Adrenal gland (tissue), 19 donors: ENCODE data around the gene UBE2M. TPM values are rescaled to one million over a fixed set of nuclear protein-coding genes. Genes with fewer than 3 reads are reported as not detected.
A peak's percentile ranks its signal among the peaks of the same experiment; 100 is the strongest.
"Not testable (repeated sequence)": the region's sequence is repeated elsewhere in the genome, so short reads cannot be mapped to it uniquely, and the experiment has no call there.

Source experiments
- DNase-seq, 7 donors: peaks; one replicate each; pipeline ENCODE4 v3.0.0-alpha.2; 2019 to 2020
- H3K27ac ChIP-seq, 5 donors: fragments of 200-600 bp; sonication (generic) in 4 of 5; 1 replicate in 3 of 5; 2 replicates in 2 of 5; pipeline versions ENCODE4 v1.5.1 to v1.8.0; 2016 to 2020; ENCODE audit warnings: mild to moderate bottlenecking in 1 of 5
- H3K27me3 ChIP-seq: fragments of 200-600 bp; 2 replicates; pipeline ENCODE4 v1.8.0; 2021
- H3K36me3 ChIP-seq, 2 donors: fragments of 200-600 bp; replicated peaks in 1 of 2; 1 replicate in 1 of 2; 2 replicates in 1 of 2; pipeline versions ENCODE4 v1.5.1 to v1.8.0; 2018 to 2022
- H3K4me1 ChIP-seq, 2 donors: fragments of 200-600 bp; replicated peaks in 1 of 2; 1 replicate in 1 of 2; 2 replicates in 1 of 2; pipeline versions ENCODE4 v1.5.1 to v1.8.0; 2018 to 2021
- H3K4me3 ChIP-seq, 4 donors: fragments of 200-600 bp; sonication (generic) in 3 of 4; one replicate each; pipeline ENCODE4 v1.5.1; 2016 to 2018
- H3K9me3 ChIP-seq, 3 donors: fragments of 200-600 bp; sonication (generic) in 1 of 3; replicated peaks in 1 of 3; 1 replicate in 2 of 3; 2 replicates in 1 of 3; pipeline versions ENCODE4 v1.5.1 to v1.8.0; 2016 to 2021
- POLR2A ChIP-seq, 2 donors: fragments of 450-650 bp; IDR thresholded peaks; one replicate each; pipeline ENCODE4 v1.6.1; 2017; ENCODE audit warnings: antibody characterized with exemption in 2 of 2, mild to moderate bottlenecking in 2 of 2, moderate library complexity in 1 of 2
- WGBS, 4 donors: extraction: QIAGEN DNeasy Blood & Tissue Kit in 2 of 4; methylation state at CpG; one replicate each; pipeline versions ENCODE4 v1.1.5 to v1.1.7; 2013 to 2017; 5-methylcytosine and 5-hydroxymethylcytosine counted together
- intact Hi-C, 2 donors: fragments of 100-400 bp; cut with DNase I; formaldehyde crosslinking; loops; one replicate each; pipeline versions ENCODE4 v1.14.1 to v1.15.0; 2022 to 2023
- long read RNA-seq, 10 donors: library from polyadenylated mRNA in 3 of 10; unstranded in 2 of 10; stranded (forward) in 1 of 10; transcript quantifications; one replicate each; pipeline ENCODE4 v2.0.0 and lab custom pipeline, GENCODE V29; 2021 to 2026
- polyA plus RNA-seq, 3 donors: library from polyadenylated mRNA; stranded (reverse); fragments of 200-250 nt in 2 of 3; fragments of 350-450 nt in 1 of 3; fragmentation: Illumina TruSeq in 1 of 3; extraction: RNeasy Lipid Tissue Mini Kit (QIAGEN cat#74804) in 1 of 3; gene quantifications; one replicate each; pipeline ENCODE4 v1.2.3, GENCODE V29; 2013 to 2014
- total RNA-seq, 9 donors: library from RNA; depleted of rRNA in 4 of 9; stranded (reverse); fragments of >200 nt in 4 of 9; fragments of 120-200 nt in 1 of 9; fragmentation: NEBNext Ultra II Directional in 1 of 9; extraction: Animal tissue kit (Norgen Biotek cat#: 25700) in 1 of 9; gene quantifications; one replicate each; pipeline versions ENCODE4 v1.1.0 to v1.2.4, GENCODE V29; 2013 to 2023
- TF ChIP-seq, protein P1 (sequence below), 6 experiments: fragments of 450-650 bp in 4 of 6; fragments of 200-600 bp in 2 of 6; sonication (generic) in 1 of 6; IDR thresholded peaks; 1 replicate in 5 of 6; 2 replicates in 1 of 6; pipeline versions ENCODE4 v1.5.1 to v1.8.0; 2016 to 2021; ENCODE audit warnings: antibody characterized with exemption in 6 of 6, mild to moderate bottlenecking in 2 of 6, moderate library complexity in 1 of 6
- donor health status: healthy with polysubstance abuse.
- donor health status: Bipolar disorder and iron deficiency.
- donor health status: DM: yes; HTN: yes; CAD: no.
- donor health status: DM: no; HTN: no; CAD: no.
- donor health status: DM: no; HTN: no; CAD: no.
- donor health status: DM: yes; HTN: yes; CAD: no.

UBE2M gene
- 100 to 1,000 TPM in 1 of 9 donors, 10 to 100 TPM in 8; 19.9 to 164 (median 77.2) TPM for total RNA-seq
- 100 to 1,000 TPM in 1 of 3 donors, 10 to 100 TPM in 2; 51.1 to 193 (median 55.6) TPM for polyA plus RNA-seq
- long read RNA-seq, donor 1, transcript UBE2M-201 (6 exons, 1,508 nt), result major isoform, 91 of 91 reads
- long read RNA-seq, donor 1, partial matches to known transcripts, result 0 of 91 reads
- long read RNA-seq, donor 1, other reads (novel, unspliced or antisense), result 0 of 91 reads
- long read RNA-seq, donor 2, transcript UBE2M-201 (6 exons, 1,508 nt), result major isoform, 52 of 52 reads
- long read RNA-seq, donor 2, partial matches to known transcripts, result 0 of 52 reads
- long read RNA-seq, donor 2, other reads (novel, unspliced or antisense), result 0 of 52 reads
- long read RNA-seq, donor 3, transcript UBE2M-201 (6 exons, 1,508 nt), result major isoform, 70 of 71 reads
- long read RNA-seq, donor 3, partial matches to known transcripts, result 0 of 71 reads
- long read RNA-seq, donor 3, other reads (novel, unspliced or antisense), result 0 of 71 reads
- long read RNA-seq, donor 4, partial matches to known transcripts, result 0 of 5 reads
- long read RNA-seq, donor 4, other reads (novel, unspliced or antisense), result 2 of 5 reads
- long read RNA-seq, donor 5, transcript UBE2M-201 (6 exons, 1,508 nt), result major isoform, 177 of 192 reads
- long read RNA-seq, donor 5, partial matches to known transcripts, result 5 of 192 reads
- long read RNA-seq, donor 5, other reads (novel, unspliced or antisense), result 10 of 192 reads
- long read RNA-seq, donor 6, partial matches to known transcripts, result 1 of 4 reads
- long read RNA-seq, donor 6, other reads (novel, unspliced or antisense), result 1 of 4 reads
- long read RNA-seq, donor 7, transcript UBE2M-201 (6 exons, 1,508 nt), result major isoform, 50 of 55 reads
- long read RNA-seq, donor 7, partial matches to known transcripts, result 0 of 55 reads
- long read RNA-seq, donor 7, other reads (novel, unspliced or antisense), result 5 of 55 reads
- long read RNA-seq, donor 8, transcript UBE2M-201 (6 exons, 1,508 nt), result major isoform, 94 of 99 reads
- long read RNA-seq, donor 8, partial matches to known transcripts, result 0 of 99 reads
- long read RNA-seq, donor 8, other reads (novel, unspliced or antisense), result 5 of 99 reads
- long read RNA-seq, donor 9, transcript UBE2M-201 (6 exons, 1,508 nt), result major isoform, 47 of 53 reads
- long read RNA-seq, donor 9, partial matches to known transcripts, result 6 of 53 reads
- long read RNA-seq, donor 9, other reads (novel, unspliced or antisense), result 0 of 53 reads
- long read RNA-seq, donor 10, transcript UBE2M-201 (6 exons, 1,508 nt), result major isoform, 63 of 63 reads
- long read RNA-seq, donor 10, partial matches to known transcripts, result 0 of 63 reads
- long read RNA-seq, donor 10, other reads (novel, unspliced or antisense), result 0 of 63 reads

DNA sequence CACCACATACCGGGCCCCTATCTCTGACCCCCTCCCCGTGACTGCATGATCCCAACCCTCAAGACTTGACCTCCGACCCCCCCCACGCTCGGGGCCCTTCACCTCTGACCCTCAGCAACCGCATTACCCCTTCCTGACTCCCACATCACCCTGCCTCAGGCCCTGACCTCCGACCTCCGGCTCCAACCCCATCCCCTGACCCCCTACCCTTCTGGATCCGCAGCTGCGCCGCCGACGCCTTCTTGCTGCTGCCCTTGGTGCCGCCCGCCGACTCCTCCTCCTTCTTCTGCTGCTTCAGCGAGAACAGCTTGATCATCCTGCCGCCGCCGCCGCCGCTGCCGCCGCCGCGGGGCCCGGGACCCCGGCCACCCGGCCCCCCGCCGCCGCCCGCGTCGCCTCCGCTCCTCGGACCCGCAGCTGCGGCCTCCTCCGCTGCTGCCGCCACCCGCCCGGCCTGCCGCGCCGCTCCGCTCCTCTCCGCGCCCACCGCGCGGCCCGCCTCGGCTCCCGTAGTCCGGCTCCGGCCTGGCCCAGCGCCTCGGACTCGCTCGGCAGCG lies at the start of gene UBE2M:
UBE2M (minus strand) TSS at position 546 of the 557 bp plus-strand sequence; CDS start at position 316, 230 bp downstream.
- TF ChIP-seq, protein P1, sequence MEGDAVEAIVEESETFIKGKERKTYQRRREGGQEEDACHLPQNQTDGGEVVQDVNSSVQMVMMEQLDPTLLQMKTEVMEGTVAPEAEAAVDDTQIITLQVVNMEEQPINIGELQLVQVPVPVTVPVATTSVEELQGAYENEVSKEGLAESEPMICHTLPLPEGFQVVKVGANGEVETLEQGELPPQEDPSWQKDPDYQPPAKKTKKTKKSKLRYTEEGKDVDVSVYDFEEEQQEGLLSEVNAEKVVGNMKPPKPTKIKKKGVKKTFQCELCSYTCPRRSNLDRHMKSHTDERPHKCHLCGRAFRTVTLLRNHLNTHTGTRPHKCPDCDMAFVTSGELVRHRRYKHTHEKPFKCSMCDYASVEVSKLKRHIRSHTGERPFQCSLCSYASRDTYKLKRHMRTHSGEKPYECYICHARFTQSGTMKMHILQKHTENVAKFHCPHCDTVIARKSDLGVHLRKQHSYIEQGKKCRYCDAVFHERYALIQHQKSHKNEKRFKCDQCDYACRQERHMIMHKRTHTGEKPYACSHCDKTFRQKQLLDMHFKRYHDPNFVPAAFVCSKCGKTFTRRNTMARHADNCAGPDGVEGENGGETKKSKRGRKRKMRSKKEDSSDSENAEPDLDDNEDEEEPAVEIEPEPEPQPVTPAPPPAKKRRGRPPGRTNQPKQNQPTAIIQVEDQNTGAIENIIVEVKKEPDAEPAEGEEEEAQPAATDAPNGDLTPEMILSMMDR (IDR thresholded peaks at IDR 0.05), result no peak
- TF ChIP-seq POLR2A (IDR thresholded peaks at IDR 0.05), result no peak
- Histone ChIP-seq H3K27me3 (no peaks in the 10 kb centered on the region), H3K4me1 (peaks cover 48 to 70% of the 10 kb centered on the region in 2 donors), H3K36me3 (peaks cover 0 to 18% of the 10 kb centered on the region in 2 donors), H3K4me3 (peak within 1 kb of the TSS; percentile 56 to 95 (median 70)), H3K27ac (peak within 1 kb of the TSS; percentile 97 to 100 (median 100)), H3K9me3 (no peaks in the 10 kb centered on the region)
- intact Hi-C loops, result no loop called here
- WGBS, 4 donors, result 0 to 1% (median 0%) methylated on average over 16 to 62 of the region's 62 CpGs
- peak; percentile 64 to 86 (median 74) for DNase-seq

- H3K4me3 ChIP-seq, H3K36me3 ChIP-seq, H3K27me3 ChIP-seq, H3K27ac ChIP-seq, H3K9me3 ChIP-seq, H3K4me1 ChIP-seq, intact Hi-C loops: not testable (repeated sequence)
- 85 to 95% (median 90%) methylated on average over 22 to 28 of the region's 28 CpGs; no CpG with 5 or more reads in 1 of the 4 donors for WGBS, 4 donors
- DNase-seq, result peak; percentile 16 to 72 (median 24)
These were observed 48.8 kb upstream of the UBE2M start for GRCh38 chr19:58607213-58607612.

DNA sequence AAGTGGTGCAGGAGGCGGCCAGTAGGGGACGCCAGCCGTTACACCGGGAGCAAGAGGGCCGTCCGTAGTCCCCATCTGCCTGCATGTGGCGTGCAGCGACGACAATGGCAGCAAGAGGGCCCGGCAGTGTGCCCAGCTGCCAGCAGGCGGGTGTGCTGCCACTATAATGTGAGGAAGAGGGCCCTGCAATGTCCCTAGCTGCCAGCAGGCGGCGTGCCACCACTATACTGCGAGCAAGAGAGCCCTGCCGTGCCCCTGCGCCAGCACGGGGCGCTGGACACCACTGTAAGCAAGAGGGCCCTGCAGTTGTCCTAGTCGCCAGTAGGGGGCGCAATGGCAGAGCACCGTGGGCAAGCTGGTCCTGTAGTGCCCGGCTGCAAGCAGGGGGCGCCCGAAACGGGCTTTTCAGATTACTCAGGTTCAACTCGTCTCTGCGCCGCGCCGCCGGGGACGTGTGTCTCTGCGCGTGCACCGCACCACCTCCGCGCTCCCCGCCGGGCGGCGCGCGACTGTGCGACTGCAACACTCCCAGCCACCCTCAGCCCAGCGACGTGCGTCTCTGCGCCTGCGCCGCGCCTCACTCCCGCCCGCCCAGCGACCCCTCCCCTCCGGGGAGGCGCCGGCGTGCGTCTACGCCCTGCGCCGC lies 48.0 kb upstream of the UBE2M start:
- WGBS, 4 donors, result 59 to 91% (median 78%) methylated on average over 21 to 61 of the region's 62 CpGs
- intact Hi-C loops, H3K9me3 ChIP-seq, H3K27me3 ChIP-seq, H3K4me3 ChIP-seq, H3K27ac ChIP-seq, H3K36me3 ChIP-seq, H3K4me1 ChIP-seq: not testable (repeated sequence)
- TF ChIP-seq, protein P1 (IDR thresholded peaks at IDR 0.05), result peak in 4 of 6 experiments; percentile 9 to 63 (median 30)
- peak in 6 of 7 donors; percentile 1 to 39 (median 14) for DNase-seq
